ENCODE data around the gene CACNA2D4. TPM values are rescaled to one million over a fixed set of nuclear protein-coding genes. Genes with fewer than 3 reads are reported as not detected.

Gene CACNA2D4
- total RNA-seq, 4 donors from 2014 or later = 10.1 to 16.2 (median 11.4) TPM

DNA sequence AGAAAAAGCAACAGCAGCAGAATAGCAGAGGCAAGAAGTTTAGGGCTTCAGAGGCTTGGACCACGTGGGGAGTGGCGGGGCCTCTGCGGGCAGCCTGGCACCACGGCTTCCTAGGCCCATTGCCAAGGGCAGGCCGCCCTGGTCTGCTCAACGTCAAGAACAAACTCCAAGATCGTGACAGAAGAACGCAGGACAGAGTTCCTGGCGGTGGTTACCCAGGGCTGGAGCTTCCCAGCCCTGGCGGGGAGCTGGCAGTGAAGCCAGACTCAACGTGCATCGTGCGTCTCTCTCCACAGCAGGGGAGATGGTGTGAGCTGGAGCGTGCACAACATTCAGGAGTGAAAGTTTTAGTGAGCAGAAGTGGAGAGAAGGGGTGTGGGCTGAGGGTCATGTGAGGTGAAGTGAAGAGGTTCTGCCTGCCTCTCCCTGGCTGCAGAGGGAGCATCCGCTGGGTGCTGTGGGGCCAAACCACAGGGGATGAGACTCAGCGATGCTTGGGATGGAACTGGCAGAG, 13.9 kb upstream of the CACNA2D4 start:
- H3K9me3 ChIP-seq = no peaks in the 10 kb centered on the region
- WGBS, 2 donors = 48 to 52% methylated on average over 14 to 16 of the region's 16 CpGs
- no peaks in the 10 kb centered on the region for H3K36me3 ChIP-seq
- no peak for DNase-seq (ENCODE audit: low spot score in 2 of 2)
- peaks cover 0 to 24% (median 6%) of the 10 kb centered on the region in 4 donors for H3K4me1 ChIP-seq
- H3K27me3 ChIP-seq = no peaks in the 10 kb centered on the region
- no peak overlapping the region for H3K27ac ChIP-seq
- TF ChIP-seq POLR2A (IDR thresholded peaks at IDR 0.05) = no peak
- TF ChIP-seq, protein P1, sequence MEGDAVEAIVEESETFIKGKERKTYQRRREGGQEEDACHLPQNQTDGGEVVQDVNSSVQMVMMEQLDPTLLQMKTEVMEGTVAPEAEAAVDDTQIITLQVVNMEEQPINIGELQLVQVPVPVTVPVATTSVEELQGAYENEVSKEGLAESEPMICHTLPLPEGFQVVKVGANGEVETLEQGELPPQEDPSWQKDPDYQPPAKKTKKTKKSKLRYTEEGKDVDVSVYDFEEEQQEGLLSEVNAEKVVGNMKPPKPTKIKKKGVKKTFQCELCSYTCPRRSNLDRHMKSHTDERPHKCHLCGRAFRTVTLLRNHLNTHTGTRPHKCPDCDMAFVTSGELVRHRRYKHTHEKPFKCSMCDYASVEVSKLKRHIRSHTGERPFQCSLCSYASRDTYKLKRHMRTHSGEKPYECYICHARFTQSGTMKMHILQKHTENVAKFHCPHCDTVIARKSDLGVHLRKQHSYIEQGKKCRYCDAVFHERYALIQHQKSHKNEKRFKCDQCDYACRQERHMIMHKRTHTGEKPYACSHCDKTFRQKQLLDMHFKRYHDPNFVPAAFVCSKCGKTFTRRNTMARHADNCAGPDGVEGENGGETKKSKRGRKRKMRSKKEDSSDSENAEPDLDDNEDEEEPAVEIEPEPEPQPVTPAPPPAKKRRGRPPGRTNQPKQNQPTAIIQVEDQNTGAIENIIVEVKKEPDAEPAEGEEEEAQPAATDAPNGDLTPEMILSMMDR (IDR thresholded peaks at IDR 0.05) = no peak
- TF ChIP-seq EP300 (IDR thresholded peaks at IDR 0.05) = no peak
- no peak overlapping the region for H3K4me3 ChIP-seq

DNA sequence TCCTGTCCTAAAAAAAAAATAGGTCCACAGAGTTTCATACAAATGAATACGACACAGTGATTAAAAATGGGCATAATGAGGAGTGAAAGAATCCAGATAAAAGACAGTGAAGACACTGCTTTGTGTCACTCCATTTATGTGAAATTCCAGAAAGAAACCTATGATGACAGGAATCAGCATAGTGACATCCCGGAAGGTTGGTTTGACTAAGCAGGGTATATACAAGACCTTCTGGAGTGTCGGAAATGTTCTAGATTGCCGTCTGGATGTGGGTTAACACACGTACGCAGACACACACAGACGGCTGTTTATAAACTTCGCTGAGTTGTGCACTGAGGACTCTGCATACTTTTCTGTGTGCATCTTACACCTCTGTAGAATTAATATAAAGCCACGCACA, 13.2 kb upstream of the CACNA2D4 start:
- Histone ChIP-seq H3K27ac (no peak overlapping the region), H3K36me3 (no peaks in the 10 kb centered on the region), H3K27me3 (no peaks in the 10 kb centered on the region), H3K9me3 (no peaks in the 10 kb centered on the region), H3K4me3 (no peak overlapping the region), H3K4me1 (peaks cover 0 to 22% (median 5%) of the 10 kb centered on the region in 4 donors)
- no peak for DNase-seq (ENCODE audit: low spot score in 2 of 2)
- no peak for TF ChIP-seq EP300 (IDR thresholded peaks at IDR 0.05)
- TF ChIP-seq, protein P1 (IDR thresholded peaks at IDR 0.05) = no peak
- no peak for TF ChIP-seq POLR2A (IDR thresholded peaks at IDR 0.05)
- 89 to 94% methylated on average over 9 of the region's 9 CpGs for WGBS, 2 donors

DNA sequence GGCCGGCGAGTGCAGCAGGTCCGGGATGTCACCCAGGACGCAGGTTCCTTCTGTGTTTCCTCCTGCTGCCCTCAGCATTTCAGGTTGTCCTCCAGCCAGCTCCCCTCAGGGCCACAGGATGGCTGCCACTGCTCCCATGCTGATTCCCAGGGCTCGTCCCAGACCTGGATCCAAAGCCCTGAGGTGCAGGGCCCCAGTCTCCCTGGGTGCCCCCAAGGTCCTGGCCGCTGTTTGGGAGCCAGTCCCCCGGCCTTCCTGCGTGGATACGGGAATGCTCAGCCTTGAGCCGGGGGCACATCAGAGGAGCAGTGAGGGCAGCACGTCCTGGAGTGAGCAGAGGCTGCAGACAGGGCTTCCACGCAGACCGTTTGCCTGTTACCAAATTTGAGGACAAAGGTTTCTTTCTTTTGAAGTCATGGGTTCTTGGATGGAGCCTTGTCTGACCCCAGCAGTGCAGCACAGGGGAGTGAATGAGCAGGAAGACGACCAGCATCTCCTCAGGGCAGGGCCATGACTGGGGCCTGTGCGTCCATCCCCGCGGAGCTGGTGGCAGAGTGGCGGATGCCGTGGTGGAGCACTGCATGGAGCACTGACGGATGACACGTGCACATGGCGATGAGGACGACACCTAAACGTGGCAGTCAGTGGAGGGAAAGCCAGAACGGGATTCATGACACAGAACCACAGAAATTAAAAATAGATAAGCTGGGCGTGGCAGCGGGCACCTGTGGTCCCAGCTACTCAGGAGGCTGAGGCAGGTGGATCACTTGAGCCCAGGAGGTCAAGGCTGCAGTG, 12.5 kb upstream of the CACNA2D4 start:
- no peak for DNase-seq (ENCODE audit: low spot score in 2 of 2)
- H3K36me3 ChIP-seq = no peaks in the 10 kb centered on the region
- 71 to 73% methylated on average over 25 to 27 of the region's 27 CpGs for WGBS, 2 donors
- no peak overlapping the region for H3K27ac ChIP-seq
- H3K4me1 ChIP-seq = peaks cover 0 to 15% (median 2%) of the 10 kb centered on the region in 4 donors
- no peak for TF ChIP-seq EP300 (IDR thresholded peaks at IDR 0.05)
- no peak for TF ChIP-seq POLR2A (IDR thresholded peaks at IDR 0.05)
- TF ChIP-seq, protein P1 (IDR thresholded peaks at IDR 0.05) = no peak
- no peaks in the 10 kb centered on the region for H3K27me3 ChIP-seq
- H3K9me3 ChIP-seq = no peaks in the 10 kb centered on the region
- no peak overlapping the region for H3K4me3 ChIP-seq

DNA sequence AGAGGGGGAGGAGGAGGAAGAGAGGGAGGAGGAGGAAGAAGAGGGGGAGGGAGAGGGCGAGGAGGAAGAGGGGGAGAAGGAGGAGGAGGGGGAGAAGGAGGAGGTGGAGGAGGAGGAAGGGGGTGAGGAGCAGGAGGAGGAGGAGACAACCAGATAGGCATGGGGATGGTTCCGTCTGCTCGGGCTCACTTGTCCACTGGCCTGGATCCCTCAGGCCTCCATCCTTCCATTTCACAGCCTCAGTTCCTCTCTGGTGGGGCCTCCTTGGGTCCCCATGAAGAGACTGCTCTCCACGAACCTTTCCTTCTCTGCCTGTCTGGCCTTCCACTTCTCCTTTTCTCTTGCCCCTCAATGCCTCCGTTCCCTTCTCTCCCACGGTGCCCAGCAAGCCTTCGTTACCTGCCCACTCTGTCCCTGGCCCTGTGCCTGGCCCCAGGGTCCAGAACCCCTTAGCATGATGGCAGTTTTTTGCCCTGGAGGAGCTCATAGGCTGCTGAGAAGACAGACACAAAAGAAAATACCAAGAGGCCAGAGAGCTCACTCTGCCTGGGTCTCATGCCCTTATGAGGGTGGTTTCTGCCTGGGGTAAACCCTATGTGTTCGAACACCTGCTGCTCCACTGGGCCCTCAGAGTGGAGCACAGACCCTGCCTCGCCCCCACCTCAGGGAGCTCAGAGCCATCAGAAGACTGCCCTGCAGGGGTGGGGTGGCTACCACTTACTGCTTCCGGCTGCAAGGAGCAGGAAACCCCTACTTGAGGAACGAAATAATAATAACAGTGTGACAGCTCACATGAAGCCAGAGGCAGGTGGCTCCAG, 11.7 kb upstream of the CACNA2D4 start:
- Histone ChIP-seq H3K4me1 (peaks cover 0 to 14% (median 2%) of the 10 kb centered on the region in 4 donors), H3K27me3 (peaks cover 0 to 5% of the 10 kb centered on the region in 2 donors), H3K9me3 (no peaks in the 10 kb centered on the region), H3K36me3 (no peaks in the 10 kb centered on the region), H3K27ac (no peak overlapping the region), H3K4me3 (no peak overlapping the region)
- TF ChIP-seq POLR2A (IDR thresholded peaks at IDR 0.05) = no peak
- TF ChIP-seq, protein P1 (IDR thresholded peaks at IDR 0.05) = no peak
- TF ChIP-seq EP300 (IDR thresholded peaks at IDR 0.05) = no peak
- WGBS, 2 donors = 73 to 84% methylated on average over 11 of the region's 11 CpGs
- DNase-seq (ENCODE audit: low spot score in 2 of 2) = no peak
